GM23248 (cell line): ENCODE results near the gene HSD3B1.

ENCODE experiments used
- EZH2 ChIP-seq: fragments of 200-600 bp; sonication (generic); IDR thresholded peaks from 2 replicates; pipeline ENCODE4 v1.6.1; 2018; ENCODE audit warnings: antibody characterized with exemption, mild to moderate bottlenecking; ENCODE audit not compliant: insufficient read depth, poor library complexity, severe bottlenecking
- EZH2phosphoT487 ChIP-seq: fragments of 200-600 bp; sonication (generic); IDR thresholded peaks from 2 replicates; pipeline ENCODE4 v1.6.1; 2018; ENCODE audit warnings: antibody characterized with exemption, moderate library complexity, mild to moderate bottlenecking, low read depth; ENCODE audit not compliant: insufficient read depth

GRCh38 chr1:119489201-119489600, 17.8 kb upstream of the HSD3B1 start:
- TF ChIP-seq EZH2 (no peak), EZH2phosphoT487 (no peak)
